NB4 (cell line): ENCODE measurements around the gene MGMT.

ENCODE experiments used
- DNase-seq: peaks from one replicate; pipeline ENCODE4 v3.0.0; 2010; ENCODE audit warnings: low read depth
- H3K4me3 ChIP-seq: one replicate; pipeline ENCODE4 v1.5.1; 2011; ENCODE audit warnings: mild to moderate bottlenecking, low read depth, low read length, moderate library complexity
- CTCF ChIP-seq: IDR thresholded peaks from one replicate; pipeline ENCODE4 v1.5.1; 2012; ENCODE audit warnings: low read depth, low read length
- MYC ChIP-seq: IDR thresholded peaks from 2 replicates; pipeline ENCODE4 v1.6.1; 2011; ENCODE audit warnings: low read depth, low read length
- POLR2A ChIP-seq: IDR thresholded peaks from 2 replicates; pipeline ENCODE4 v1.6.1; 2011; ENCODE audit warnings: mild to moderate bottlenecking; ENCODE audit not compliant: insufficient read length; ENCODE audit errors: extremely low read depth
- TF ChIP-seq, protein P1 (sequence below): IDR thresholded peaks from 2 replicates; pipeline ENCODE4 v1.6.1; 2011; ENCODE audit warnings: low read depth, low read length

The MGMT gene

DNA sequence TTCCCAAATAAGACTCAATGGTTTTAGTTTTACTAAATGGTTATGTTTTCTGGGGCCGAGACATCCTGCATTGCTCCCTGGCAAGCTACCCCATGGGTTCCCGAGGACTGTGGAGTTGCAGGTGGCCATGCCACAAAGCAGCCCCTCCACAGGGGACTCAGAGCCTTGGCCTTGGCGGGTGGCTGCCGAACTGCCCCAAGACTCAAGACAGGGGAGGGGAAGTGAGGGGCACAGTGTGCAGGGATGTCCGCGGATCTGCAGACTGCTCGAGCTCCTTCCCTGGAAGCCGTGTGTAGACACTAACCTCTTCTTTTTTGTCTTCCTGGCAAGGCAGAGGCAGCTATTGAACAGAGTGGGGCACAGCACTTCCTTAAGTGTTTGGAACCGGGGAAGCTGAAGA is 342.4 kb downstream of the MGMT start:
- DNase-seq = no peak
- H3K4me3 ChIP-seq = no peak overlapping the region
- TF ChIP-seq CTCF = no peak
- TF ChIP-seq MYC = no peak
- TF ChIP-seq POLR2A = no peak
- TF ChIP-seq, protein P1, sequence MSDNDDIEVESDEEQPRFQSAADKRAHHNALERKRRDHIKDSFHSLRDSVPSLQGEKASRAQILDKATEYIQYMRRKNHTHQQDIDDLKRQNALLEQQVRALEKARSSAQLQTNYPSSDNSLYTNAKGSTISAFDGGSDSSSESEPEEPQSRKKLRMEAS = no peak

- TF ChIP-seq CTCF (no peak), POLR2A (no peak), MYC (no peak)
- TF ChIP-seq, protein P1 = no peak
- H3K4me3 ChIP-seq = no peak overlapping the region
- DNase-seq = no peak
Measured at GRCh38 chr10:129809841-129810240, 342.8 kb downstream of the MGMT start.

DNA sequence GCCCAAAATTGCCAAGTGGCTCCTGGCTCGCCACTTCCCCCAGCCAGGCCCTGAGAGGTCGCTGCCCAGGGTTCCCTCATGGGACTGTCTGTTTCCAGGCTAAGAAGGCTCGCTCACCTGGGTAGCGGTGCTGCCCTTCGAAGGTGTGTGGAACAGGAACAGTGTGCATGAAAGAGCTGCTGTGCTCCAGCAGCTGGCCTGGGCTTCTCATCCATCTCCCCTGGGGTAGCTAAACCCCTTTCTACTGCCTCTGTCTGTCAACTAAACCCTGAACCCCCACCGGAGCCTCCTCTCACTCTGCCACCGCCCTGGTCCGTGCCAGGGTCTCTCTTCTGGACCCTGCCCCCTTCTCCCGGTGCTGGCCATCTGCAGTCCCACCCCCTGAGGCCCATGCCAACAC is 344.2 kb downstream of the MGMT start:
- TF ChIP-seq CTCF (no peak), MYC (no peak), POLR2A (no peak)
- TF ChIP-seq, protein P1 = no peak
- DNase-seq = no peak
- no peak overlapping the region for H3K4me3 ChIP-seq

- no peak overlapping the region for H3K4me3 ChIP-seq
- TF ChIP-seq, protein P1 = no peak
- DNase-seq = no peak
Measured at GRCh38 chr10:129812398-129812797, 345.4 kb downstream of the MGMT start.

DNA sequence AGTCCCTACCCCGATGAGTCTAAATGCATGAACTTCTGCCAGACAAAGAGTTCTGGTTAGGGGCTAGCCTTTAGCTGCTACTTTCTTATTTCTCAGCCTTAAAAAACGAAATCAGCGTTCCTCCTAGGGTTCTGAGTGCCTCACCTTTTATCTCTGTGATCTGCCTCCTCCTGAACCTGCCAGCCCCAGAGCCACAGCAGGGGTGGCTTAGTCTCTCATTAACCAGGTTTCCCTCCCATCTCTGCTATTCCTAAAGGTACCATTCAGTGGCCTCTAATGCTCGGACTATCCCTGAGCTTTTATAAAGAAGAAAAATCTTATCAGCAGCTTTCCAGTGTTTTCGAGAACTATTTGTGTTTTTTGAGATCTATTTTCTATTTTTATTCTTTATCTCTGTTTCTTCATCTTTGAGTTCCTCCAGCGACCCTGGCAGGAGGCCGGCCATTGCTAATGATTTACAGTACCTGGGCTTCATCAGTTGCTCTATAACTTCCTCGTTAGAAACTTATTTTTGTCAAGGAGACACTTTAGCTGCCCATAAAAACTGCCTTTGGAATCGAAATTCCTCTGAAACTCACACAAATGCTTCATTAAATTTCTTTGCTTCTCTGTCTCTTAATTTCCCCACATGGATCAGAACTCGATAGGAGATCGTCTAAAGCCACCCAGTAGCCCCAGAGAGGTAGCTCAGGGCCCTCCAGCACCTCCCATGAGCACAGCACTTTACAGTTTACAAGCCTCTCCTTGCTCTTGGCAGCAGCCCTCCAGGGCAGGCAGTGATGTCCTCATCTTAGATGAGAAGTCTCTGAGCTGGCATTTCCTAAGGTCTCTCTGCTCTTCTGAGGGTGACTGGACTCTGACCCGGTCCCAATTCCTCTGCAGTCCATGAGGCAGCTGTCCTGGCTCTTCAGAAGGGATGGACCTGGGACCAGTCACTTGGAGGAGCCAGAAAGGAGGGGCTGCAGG is 347.9 kb downstream of the MGMT start:
- no peak overlapping the region for H3K4me3 ChIP-seq
- DNase-seq = no peak
- TF ChIP-seq CTCF = no peak
- TF ChIP-seq, protein P1 = no peak
- no peak for TF ChIP-seq MYC
- no peak for TF ChIP-seq POLR2A

- TF ChIP-seq POLR2A (no peak), CTCF (no peak), MYC (no peak)
- TF ChIP-seq, protein P1 = no peak
- DNase-seq = no peak
- H3K4me3 ChIP-seq = no peak overlapping the region
Measured at GRCh38 chr10:129815898-129816655, 349.0 kb downstream of the MGMT start.
